NCI-H146 (cell line): ENCODE measurements around the gene SLC9A9.
"Not testable (repeated sequence)": the region's sequence is repeated elsewhere in the genome, so short reads cannot be mapped to it uniquely, and the experiment has no call there.

Experiments
- DNase-seq: peaks from one replicate; lab custom pipeline; 2025; lab: John Stamatoyannopoulos, UW

Gene SLC9A9

GRCh38 chr3:143810166-143810952, 37.9 kb downstream of the SLC9A9 start:
- no peak for DNase-seq

DNA sequence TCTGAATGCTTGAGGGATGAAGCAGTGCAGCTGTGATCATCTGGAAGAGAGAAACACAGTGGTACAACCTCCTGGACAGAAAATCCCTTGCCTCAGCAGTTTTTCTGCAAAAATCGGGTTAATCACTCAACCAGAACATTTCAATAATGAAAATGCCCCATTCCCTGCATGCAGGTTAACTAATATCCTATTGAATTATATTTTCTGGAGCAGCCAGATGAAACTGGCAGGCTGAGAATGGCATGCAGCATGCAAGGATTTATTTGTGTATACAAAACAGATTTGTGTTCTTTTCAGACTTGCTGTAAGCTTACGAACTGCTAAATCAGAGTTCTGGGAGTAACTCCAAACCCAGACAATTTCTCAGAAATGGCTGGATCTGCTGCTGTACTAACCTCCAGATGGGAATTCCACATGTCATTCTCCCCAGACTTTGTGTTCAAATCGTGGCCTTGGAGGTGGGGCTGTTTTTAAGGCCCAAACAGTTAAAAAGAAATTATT, 39.1 kb downstream of the SLC9A9 start:
- DNase-seq = no peak

- DNase-seq = no peak
Measured at GRCh38 chr3:143808030-143808429, 40.2 kb downstream of the SLC9A9 start.

GRCh38 chr3:143806038-143806437, 42.2 kb downstream of the SLC9A9 start:
- no peak for DNase-seq

DNA sequence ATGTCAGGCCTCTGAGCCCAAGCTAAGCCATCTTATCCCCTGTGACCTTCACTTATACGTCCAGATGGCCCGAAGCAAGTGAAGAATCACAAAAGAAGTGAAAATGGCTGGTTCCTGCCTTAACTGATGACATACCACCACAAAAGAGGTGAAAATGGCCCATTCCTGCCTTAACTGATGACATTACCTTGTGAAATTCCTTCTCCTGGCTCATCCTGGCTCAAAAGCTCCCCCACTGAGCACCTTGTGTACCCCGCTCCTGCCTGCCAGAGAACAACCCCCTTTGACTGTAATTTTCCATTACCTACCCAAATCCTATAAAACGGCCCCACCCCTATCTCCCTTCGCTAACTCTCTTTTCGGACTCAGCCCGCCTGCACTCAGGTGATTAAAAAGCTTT, 42.8 kb downstream of the SLC9A9 start:
- not testable (repeated sequence) for DNase-seq

- DNase-seq = not testable (repeated sequence)
Measured at GRCh38 chr3:143801046-143801445, 47.2 kb downstream of the SLC9A9 start.

GRCh38 chr3:143798151-143798550, 50.1 kb downstream of the SLC9A9 start:
- DNase-seq = not testable (repeated sequence)

- no peak for DNase-seq
Measured at GRCh38 chr3:143795874-143796273, 52.4 kb downstream of the SLC9A9 start.

DNA sequence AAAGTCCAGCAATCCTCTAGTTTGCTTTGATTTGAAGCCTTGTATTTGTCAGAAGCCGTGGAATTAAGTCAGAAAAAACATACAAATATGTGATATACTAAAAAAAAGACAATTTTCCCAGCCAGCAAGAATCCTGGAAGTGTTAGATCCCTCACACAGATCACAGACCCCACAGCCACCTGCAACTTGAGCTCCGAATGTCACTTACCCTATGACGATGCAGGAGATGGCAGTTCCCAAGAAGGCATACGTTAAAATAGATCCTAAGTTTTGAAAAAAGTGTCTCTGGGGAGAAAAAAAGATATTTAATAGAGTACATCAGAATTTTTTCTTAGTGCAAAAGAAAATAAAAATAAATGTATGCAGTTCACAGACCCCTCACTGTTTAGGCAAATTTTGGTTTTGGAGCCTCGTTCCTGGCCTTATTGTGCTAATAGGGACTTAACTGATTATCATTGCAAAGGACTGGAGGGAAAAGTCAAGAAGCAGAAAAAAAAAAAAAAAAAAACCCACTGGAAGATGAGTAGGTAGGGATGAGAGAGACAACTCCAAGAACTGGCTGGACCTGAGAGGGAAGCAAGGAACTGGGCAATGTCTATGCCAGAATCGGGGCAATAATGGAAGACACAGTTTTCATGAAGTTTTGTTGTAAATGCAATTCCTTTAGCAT, 53.3 kb downstream of the SLC9A9 start:
- no peak for DNase-seq

- no peak for DNase-seq
Measured at GRCh38 chr3:143793971-143794370, 54.3 kb downstream of the SLC9A9 start.

DNA sequence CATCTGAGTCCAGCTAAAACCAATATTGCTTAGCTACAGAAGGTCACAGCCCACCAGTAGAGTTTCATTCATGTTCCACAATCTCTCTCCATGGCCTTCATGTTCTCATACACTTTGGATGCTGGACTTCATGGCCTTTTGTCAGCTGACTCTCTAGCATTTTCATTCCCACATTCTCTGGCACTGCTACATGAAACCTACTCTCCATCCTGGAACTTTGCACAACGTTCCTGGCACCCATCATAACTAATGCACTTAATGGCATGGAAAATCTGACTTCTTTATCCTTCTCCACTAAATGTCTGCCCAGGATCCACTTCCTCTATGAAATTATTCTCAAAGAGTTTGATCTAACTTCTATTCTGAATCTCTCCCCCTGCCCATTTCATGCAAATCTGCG, 56.9 kb downstream of the SLC9A9 start:
- no peak for DNase-seq

GRCh38 chr3:143786219-143787191, 61.8 kb downstream of the SLC9A9 start:
- no peak for DNase-seq

- DNase-seq = no peak
Measured at GRCh38 chr3:143784446-143784845, 63.8 kb downstream of the SLC9A9 start.

DNA sequence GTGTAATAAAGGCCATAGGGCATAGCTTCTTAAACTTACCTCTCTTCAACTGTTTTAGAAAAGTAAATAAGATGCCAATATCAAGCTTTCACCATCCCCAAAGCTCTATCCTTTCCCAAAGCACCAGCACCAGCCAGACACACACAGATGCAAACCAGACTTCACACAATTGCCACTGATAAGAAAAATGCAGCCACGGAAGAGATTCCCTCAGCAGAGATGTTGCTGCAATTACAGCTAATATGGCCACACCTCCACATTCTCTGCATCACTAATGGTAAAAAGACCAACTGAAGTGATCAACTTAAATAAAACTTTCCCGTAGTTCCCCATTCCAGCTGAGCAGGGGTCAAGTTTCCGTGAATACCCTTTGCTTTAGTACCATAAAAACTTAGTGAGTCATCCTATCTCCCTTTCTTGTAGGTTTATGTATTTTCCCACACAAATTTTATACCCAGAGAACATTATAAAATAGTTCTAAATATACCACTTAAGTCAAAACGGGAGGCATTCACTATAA, 64.4 kb downstream of the SLC9A9 start:
- DNase-seq = no peak

- DNase-seq = peak; percentile 81
Measured at GRCh38 chr3:143775459-143775858, 72.8 kb downstream of the SLC9A9 start.

- DNase-seq = no peak
Measured at GRCh38 chr3:143771939-143772338, 76.3 kb downstream of the SLC9A9 start.

DNA sequence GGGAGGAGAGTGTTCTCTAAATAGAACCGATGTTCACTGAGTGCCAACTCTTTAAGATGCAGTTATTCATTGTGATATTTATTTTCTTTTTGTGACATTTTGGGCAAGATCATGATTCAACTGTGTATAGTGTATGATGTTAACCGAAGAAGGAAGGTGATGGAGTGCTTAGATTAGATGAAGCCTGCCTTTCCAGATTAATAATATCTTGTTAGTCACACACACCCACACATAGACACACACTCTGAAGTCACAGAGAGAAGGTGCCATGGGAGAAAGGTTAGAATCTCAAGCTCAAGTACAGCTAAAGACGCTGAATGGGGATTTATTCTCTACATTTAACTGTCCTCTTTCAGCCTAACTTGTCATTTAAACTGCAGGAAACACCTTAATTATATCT, 77.0 kb downstream of the SLC9A9 start:
- no peak for DNase-seq

DNA sequence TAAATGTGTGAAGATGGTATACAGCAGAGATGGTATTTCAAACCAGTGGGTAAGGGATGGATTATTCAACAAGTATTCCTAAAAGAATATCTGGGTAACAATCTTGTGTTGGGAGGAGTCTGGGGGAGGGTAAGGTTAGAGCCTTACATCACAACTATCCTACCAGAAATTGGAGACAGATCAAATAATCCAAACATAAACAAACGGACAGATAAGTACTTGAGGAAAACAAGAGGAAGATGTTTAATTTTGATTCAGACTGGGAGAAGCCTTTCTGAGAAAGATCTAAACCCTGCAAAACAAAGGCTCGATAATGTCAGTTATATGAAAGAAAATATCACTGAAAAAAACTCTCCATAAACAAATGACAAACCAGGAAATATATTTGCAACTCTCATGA, 77.9 kb downstream of the SLC9A9 start:
- peak; percentile 36 for DNase-seq

GRCh38 chr3:143769616-143770015, 78.7 kb downstream of the SLC9A9 start:
- DNase-seq = peak; percentile 37

- DNase-seq = no peak
Measured at GRCh38 chr3:143764840-143765239, 83.4 kb downstream of the SLC9A9 start.

DNA sequence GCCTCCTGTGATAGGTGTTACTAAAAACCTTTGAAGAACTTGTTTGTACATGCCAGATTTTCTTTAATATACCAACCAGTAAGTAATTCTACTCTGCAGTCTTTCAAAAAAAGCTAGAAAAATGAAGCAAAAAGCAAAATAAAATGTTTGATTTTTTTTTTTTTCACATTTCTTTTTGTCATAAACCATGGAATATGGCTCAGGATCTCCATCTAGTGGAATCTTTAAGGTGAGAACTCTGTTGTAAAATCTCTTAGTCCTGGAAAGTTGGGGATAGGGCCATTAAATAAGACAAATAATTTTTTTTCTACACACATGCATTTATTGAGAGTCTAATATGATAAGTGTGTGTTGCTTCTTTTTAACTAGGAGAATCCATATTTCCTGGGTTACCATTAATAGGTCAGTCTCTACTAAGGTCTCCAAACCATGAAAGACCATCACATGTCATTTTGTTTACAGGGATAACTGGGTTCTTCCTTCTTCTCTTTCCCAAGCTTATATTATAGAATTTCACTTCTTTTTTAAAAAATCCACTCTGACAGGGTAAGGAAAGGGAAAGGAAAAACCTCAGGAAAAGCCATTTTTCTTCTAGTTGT, 84.6 kb downstream of the SLC9A9 start:
- DNase-seq = peak; percentile 60

DNA sequence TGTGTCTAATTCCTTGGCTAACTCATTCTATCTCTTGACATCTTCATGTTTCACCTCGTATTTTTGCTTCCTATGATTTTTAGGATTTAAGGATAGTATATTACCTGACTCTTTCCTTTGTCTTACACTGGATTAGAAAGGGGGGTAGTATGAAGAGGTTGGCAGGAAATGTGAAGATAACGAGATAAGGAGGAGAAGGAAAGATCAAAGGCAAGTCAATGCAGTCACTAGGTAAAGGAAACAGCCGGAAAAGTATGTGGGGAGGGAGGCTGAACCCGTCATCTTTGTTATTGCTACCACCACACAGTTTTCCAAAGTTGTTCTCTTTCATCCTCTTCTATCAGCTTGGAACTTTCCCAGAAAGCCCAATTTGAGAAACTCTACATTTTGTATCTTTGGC, 90.6 kb downstream of the SLC9A9 start:
- no peak for DNase-seq
